ENCODE data around the gene NDUFB3. TPM values are rescaled to one million over a fixed set of nuclear protein-coding genes. Genes with fewer than 3 reads are reported as not detected.

Gene NDUFB3
- total RNA-seq, 1 donor from 2014 or later, result 93.9 TPM

GRCh38 chr2:201090574-201090973, 18.8 kb downstream of the NDUFB3 start:
- Mint-ChIP-seq H3K36me3 (ENCODE audit: unreplicated experiment) (no peaks in the 10 kb centered on the region), H3K27me3 (ENCODE audit: unreplicated experiment) (no peaks in the 10 kb centered on the region), H3K9me3 (ENCODE audit: unreplicated experiment) (no peaks in the 10 kb centered on the region), H3K27ac (ENCODE audit: unreplicated experiment) (no peak overlapping the region), H3K4me3 (ENCODE audit: unreplicated experiment) (no peak overlapping the region), H3K4me1 (ENCODE audit: low read depth, unreplicated experiment) (no peaks in the 10 kb centered on the region)
- DNase-seq, result no peak
- no peak for TF ChIP-seq CTCF (IDR thresholded peaks at IDR 0.05; ENCODE audit: partially characterized antibody, unreplicated experiment)

GRCh38 chr2:201093573-201093972, 21.8 kb downstream of the NDUFB3 start:
- H3K4me1 Mint-ChIP-seq (ENCODE audit: low read depth, unreplicated experiment), result no peaks in the 10 kb centered on the region
- H3K27me3 Mint-ChIP-seq (ENCODE audit: unreplicated experiment), result peaks cover 2% of the 10 kb centered on the region
- H3K27ac Mint-ChIP-seq (ENCODE audit: unreplicated experiment), result no peak overlapping the region
- H3K4me3 Mint-ChIP-seq (ENCODE audit: unreplicated experiment), result no peak overlapping the region
- no peaks in the 10 kb centered on the region for H3K9me3 Mint-ChIP-seq (ENCODE audit: unreplicated experiment)
- H3K36me3 Mint-ChIP-seq (ENCODE audit: unreplicated experiment), result no peaks in the 10 kb centered on the region
- no peak for TF ChIP-seq CTCF (IDR thresholded peaks at IDR 0.05; ENCODE audit: partially characterized antibody, unreplicated experiment)
- no peak for DNase-seq

GRCh38 chr2:201100497-201100896, 28.7 kb downstream of the NDUFB3 start:
- peaks cover 3% of the 10 kb centered on the region for H3K9me3 Mint-ChIP-seq (ENCODE audit: unreplicated experiment)
- TF ChIP-seq CTCF (IDR thresholded peaks at IDR 0.05; ENCODE audit: partially characterized antibody, unreplicated experiment), result no peak
- no peak overlapping the region for H3K27ac Mint-ChIP-seq (ENCODE audit: unreplicated experiment)

GRCh38 chr2:201105759-201106158, 34.0 kb downstream of the NDUFB3 start:
- H3K36me3 Mint-ChIP-seq (ENCODE audit: unreplicated experiment), result no peaks in the 10 kb centered on the region
- no peaks in the 10 kb centered on the region for H3K4me1 Mint-ChIP-seq (ENCODE audit: low read depth, unreplicated experiment)
- no peak overlapping the region for H3K4me3 Mint-ChIP-seq (ENCODE audit: unreplicated experiment)
- DNase-seq, result no peak
- peaks cover 2% of the 10 kb centered on the region for H3K27me3 Mint-ChIP-seq (ENCODE audit: unreplicated experiment)
- no peak for TF ChIP-seq CTCF (IDR thresholded peaks at IDR 0.05; ENCODE audit: partially characterized antibody, unreplicated experiment)
- H3K27ac Mint-ChIP-seq (ENCODE audit: unreplicated experiment), result no peak overlapping the region
- H3K9me3 Mint-ChIP-seq (ENCODE audit: unreplicated experiment), result no peaks in the 10 kb centered on the region

More at GRCh38 chr2:201100497-201100896, 28.7 kb downstream of the NDUFB3 start:
- no peak for DNase-seq
- no peaks in the 10 kb centered on the region for H3K36me3 Mint-ChIP-seq (ENCODE audit: unreplicated experiment)
- no peak overlapping the region for H3K4me3 Mint-ChIP-seq (ENCODE audit: unreplicated experiment)
- H3K4me1 Mint-ChIP-seq (ENCODE audit: low read depth, unreplicated experiment), result no peaks in the 10 kb centered on the region
- peaks cover 4% of the 10 kb centered on the region for H3K27me3 Mint-ChIP-seq (ENCODE audit: unreplicated experiment)

DNA sequence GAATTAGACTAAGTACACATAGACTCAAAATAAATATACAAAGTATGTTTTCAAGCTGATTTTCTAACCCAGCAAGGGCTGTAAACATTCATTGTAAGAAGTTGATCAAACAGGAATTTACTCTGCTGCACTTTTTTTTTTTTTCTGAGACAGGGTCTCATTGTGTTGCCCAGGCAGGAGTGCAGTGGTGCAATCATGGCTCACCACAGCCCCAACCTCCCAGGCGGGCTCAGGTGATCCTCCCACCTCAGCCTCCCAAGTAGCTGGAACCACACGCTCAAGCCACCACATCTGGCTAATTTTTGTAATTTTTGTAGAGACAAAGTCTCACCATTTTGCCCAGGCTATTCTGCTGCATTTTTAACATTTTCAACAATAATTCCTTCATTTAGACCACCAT, 35.8 kb downstream of the NDUFB3 start:
- Mint-ChIP-seq H3K4me3 (ENCODE audit: unreplicated experiment) (no peak overlapping the region), H3K27me3 (ENCODE audit: unreplicated experiment) (peaks cover 2% of the 10 kb centered on the region), H3K27ac (ENCODE audit: unreplicated experiment) (no peak overlapping the region), H3K36me3 (ENCODE audit: unreplicated experiment) (no peaks in the 10 kb centered on the region), H3K9me3 (ENCODE audit: unreplicated experiment) (no peaks in the 10 kb centered on the region), H3K4me1 (ENCODE audit: low read depth, unreplicated experiment) (no peaks in the 10 kb centered on the region)
- DNase-seq, result no peak
- TF ChIP-seq CTCF (IDR thresholded peaks at IDR 0.05; ENCODE audit: partially characterized antibody, unreplicated experiment), result no peak

All from glutamatergic neuron (in vitro differentiated cells).